AML-193 (cell line): ENCODE results near the gene ZNF423.

Experiments used
- DNase-seq, 2 experiments: peaks; one replicate each; lab custom pipeline; 2025; lab: John Stamatoyannopoulos, UW

ZNF423 gene

GRCh38 chr16:49457196-49457595 is 398.7 kb downstream of the ZNF423 start:
- no peak for DNase-seq

DNA sequence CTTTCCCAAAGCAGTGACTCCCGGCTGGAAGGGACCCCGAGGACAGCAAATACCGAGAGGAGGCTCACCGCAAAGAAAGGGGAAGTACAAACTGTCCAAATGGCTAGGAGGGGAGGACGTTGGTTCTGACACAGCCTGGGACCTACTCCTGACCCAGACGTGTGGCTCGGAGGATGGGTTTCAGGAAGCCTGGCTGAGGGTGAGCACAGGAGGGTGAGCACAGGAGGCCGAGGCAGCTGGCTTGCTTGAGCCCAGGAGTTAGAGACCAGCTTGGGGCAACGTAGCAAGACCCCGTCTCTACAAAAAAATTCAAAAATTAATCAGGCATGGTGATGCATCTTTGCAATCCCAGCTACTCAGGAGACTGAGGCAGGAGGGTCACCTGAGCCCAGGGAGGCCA is 399.1 kb downstream of the ZNF423 start:
- DNase-seq = no peak

DNA sequence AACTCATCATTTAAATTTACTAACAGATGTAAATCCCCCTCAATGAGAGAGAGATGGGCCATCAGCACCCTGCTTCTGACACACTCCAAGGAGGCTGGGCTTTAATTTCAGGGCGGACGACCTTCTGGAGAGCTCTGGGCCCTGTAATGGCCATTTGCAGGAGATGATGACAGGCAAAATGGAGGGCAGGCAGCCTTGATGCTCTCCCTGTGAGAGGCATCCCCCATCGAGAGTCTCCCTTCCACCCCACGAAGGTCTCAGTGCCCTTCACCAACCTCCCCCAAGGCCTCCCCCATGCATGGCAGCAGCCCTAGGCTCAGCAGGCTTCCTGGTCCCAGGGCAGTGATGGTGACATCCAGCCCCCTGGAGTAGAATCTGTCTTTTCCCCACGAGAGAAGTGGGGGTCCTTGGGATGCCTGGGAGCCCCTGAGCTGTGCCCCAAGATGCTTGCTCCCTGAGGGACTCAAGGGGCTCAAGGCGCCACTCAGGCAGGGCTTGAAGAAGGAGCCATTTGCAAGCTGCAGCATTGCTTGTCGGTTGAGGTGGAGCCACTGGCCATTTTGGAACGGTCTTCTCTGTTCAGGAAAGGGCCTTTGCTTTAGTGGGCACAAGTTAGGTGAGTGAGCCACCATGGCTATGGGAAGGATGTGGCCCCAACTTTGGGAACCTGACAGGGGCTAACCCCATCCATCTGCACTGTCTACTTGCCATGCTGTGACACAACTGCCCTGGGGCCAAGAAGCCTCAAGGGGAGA is 399.7 kb downstream of the ZNF423 start:
- DNase-seq = no peak

GRCh38 chr16:49455181-49455990 is 400.5 kb downstream of the ZNF423 start:
- no peak for DNase-seq

GRCh38 chr16:49454426-49455180 is 401.3 kb downstream of the ZNF423 start:
- DNase-seq = no peak

- no peak for DNase-seq
Measured at GRCh38 chr16:49453983-49454382, 401.9 kb downstream of the ZNF423 start.

GRCh38 chr16:49453021-49453420 is 402.9 kb downstream of the ZNF423 start:
- DNase-seq = no peak

DNA sequence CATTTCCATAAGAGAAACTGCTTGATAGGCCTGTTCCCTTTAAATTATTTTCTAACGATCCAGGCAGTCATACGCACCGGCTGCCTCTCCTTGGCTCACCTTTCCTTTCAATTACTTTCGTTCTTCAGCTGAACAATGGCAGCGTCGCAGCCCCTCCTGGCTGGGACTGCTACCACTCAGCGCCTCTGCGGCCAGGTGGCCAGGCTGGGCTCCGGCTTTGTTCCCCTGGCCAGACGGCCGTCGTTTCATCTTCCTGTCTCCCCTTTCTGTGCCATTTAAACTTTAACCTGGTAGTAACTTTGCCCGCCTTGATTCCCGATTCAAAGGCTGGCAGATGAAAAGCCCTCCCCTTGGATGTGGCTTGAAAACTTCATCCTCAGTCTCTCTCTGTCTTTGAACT is 403.3 kb downstream of the ZNF423 start:
- no peak for DNase-seq

DNA sequence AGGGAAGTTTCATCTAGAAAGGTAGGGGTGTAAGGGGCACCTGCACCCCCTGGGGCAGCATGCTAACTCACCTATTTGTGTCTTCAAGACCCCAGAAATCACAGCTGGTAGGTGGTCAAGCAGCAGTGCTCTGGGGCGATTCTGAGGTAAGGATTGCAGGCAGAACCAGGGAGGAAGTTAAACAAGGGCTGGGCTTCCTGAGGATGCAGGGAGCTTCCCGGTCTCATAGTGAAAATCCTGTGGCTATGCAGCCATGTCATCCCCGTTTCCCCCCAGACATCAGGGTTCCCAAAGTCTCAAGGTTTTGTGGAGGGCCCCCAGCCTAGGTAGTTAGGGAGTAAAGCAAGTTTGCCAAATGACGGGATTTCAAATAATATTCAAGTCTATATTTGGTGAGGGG is 403.8 kb downstream of the ZNF423 start:
- DNase-seq = no peak

- DNase-seq = no peak
Measured at GRCh38 chr16:49446805-49447204, 409.1 kb downstream of the ZNF423 start.

DNA sequence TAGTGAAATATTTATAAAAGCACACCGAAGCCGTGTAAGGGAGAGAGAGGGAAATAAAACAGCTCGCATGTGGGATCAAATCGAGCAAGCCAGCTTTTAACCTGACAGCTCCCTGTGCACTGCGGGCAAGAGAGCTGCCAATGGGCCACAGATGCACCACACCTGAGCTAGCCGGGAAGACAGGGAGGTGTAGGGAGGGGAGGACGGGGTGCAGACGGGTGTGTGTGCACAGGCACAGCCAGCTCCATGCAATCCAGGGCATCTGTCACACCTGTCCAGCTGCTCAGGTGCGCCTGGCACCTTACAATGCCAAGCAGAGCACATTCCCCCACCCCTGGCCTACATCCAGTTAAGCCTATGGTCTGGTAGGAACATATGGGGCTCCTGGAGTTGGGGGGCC is 412.3 kb downstream of the ZNF423 start:
- no peak for DNase-seq

- no peak for DNase-seq
Measured at GRCh38 chr16:49442805-49443204, 413.1 kb downstream of the ZNF423 start.

DNA sequence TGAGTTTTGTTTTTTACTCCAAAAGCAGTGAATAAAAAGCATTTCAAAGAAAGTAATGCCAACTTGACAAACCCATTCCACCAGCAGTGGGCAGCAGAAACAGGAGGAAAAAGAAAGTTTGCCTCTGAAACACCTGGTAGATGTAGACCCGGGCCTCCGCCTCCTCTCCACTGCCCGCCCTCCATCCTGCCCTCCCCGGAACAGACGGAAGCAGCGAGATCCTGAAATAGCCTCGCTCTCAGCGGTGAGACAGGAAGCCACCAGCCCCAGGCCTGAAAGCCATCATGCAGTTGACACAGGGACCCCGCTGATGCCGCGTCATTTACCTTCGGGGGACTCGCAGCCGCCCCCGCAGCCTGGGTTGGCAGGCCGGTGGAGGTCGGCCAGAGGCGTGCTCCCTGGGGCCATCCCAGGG is 414.5 kb downstream of the ZNF423 start:
- DNase-seq = no peak

DNA sequence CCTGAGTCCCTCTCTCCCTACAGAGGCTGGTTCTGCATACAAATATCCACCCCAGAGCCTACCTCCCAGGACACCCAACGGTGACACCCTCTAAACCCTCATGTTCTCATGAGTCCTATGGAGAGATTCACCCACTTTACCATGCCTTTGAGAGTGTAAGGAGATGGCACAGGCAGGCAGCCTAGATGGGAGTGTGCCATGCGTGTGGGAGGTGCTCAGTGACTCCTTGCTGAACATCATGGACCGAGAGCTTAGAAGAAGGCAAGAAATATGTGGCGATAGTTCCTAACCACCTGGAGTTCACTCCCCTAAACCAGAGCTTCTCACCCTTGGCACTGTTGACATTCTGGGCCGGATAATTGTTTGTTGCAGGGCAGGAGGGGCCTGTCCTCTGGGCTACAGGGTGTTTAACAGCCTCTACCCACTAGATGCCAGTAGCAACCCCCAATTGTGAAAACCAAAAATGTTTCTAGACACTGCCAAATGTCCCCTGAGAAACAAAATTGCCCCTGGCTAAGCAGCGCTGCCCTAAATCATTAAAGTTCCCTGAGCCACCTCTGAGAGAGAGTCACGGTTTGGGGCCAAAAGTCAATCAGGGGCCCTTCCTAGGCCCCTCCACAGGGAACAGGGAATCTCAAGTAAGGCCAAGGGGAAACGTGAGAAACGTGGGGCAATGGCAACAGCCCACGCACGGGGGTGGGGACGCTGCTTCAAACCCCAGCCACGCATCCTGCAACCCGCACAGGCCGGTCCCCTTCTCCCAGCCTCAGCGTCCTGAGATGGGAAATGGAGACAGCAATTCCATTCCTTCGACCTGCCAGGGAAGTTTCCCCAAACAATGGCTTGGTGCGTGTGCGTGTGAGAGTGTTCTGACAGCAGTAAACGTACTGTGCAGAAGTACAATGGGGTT is 415.5 kb downstream of the ZNF423 start:
- no peak for DNase-seq

- DNase-seq = no peak
Measured at GRCh38 chr16:49439676-49440075, 416.2 kb downstream of the ZNF423 start.

DNA sequence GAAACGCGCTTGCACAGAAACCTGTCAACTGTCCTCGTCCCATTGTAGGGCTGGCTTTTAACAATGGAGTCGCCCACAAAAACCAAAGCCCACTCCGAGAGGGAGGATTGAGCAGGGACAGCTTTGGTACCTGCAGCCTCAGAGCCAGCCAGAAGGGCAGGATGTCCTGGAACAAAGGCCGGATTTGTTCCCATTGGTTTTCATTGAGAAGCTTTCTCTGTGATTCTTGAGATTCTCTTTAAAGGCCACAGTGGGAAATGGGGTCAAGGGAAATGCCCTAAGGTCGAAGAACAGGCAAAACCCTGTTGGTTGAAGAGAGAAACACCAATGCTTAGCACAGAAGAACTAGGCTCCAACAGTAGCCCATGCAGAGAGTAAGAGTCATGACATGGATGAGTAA is 416.9 kb downstream of the ZNF423 start:
- no peak for DNase-seq
